ENCODE results near the gene SMIM41.

The SMIM41 gene

DNA sequence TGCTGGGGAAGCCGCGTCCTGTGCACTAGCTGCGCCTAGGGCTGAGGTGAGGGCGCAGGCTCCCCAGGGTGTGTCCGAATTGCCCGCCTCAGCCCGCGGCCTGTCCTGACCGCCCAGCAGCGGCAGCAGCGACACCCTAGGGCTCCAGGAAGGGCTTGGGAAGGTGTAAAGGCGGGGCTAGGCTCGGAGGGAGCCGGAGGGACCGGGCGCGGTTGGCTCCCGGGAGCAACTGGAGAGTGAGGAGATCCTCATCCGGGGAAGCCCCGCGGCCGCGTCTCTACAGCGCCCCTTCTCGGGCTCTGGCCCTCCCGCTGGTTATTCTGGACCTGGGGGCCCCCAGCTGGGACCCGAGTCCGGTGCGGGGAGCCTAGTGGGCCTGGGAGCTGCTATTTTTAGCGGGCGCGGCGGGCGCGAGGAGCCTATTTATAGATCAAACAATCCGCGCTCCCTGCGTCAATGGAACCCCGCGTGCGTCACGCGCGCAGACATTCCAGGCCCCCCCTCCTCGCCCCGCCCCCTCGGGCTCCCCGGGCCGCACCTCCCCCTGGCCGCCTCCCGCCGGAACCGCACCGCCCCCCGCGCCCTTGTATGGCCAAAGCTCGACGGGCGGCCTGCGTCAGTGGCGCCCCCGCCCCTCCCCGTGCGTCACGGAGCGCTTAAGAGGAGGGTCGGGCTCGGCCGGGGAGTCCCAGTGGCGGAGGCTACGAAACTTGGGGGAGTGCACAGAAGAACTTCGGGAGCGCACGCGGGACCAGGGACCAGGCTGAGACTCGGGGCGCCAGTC is 28.6 kb upstream of the SMIM41 start, which contains the start of gene NR4A1:
NR4A1 (plus strand) TSS at position 685 of the 784 bp plus-strand sequence. CDS start 2,887 bp downstream, outside the sequence.
- DNase-seq = peak; percentile 96

DNA sequence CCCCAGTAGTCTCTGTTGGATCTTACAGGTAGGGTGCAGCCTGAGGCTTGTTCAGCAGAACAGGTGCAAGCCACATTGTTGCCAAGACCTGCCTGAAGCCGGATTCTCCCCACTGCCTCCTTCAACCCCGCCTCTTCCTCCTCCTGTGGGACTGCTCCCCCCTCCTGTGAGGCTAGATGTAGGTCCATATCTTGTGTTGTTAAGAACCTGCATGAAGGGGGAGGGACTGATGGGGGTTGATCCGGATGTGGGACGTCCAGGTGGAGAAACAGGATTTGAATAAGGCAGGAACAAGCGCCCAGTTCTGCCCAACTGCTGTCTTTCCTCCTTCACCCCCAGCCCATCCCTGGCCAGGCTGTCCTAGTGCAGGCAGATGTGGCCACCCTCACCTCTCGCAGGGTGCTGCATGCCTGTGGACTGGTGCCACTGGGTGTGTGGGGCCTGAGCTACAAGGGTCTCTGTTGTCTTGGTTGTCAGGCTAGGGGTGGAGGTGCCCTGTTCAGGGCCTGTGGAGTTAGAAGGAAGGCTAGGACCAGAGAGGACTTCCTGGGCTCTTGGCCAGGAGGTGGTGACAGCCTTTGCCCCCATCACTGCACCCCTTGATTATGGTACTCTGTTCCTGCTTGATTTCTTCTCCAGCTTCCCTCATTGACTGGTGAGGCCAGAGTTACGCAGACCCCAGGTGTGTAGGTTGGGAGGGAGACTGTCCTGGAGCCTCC is 26.9 kb upstream of the SMIM41 start:
- DNase-seq = no peak

DNA sequence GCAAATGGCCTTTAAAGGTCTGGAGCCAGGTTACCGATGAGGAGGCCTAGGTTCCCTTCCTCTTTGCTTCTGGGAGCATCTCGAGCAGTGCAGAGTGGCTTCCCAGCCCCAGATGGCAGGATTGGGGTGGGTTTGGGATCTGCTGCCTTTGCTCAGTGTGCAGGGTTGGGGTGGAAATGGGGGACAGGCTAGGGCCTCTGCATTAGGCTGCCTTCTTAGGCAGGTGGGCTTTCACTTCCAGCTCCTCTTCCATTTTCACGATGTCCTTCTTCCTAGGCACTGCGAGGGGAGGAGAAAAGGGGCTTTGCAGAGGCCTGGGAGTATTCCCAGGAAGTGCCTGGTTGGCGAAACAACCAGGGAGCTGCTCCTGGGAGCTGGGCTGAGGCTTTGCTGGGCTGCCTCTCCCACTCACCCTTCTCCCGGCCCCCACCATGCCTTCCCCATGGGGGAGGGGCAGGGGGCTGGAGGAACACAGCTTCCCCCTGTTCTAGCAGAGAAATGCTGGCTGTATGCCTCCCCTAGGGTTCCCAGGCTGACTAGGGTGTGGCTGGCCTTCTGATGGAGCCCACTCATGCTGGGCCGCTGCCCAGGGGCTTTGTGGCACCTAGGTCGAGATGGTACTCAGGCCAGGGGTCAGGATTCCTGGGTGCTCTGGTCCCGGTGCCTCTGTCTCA is 25.8 kb upstream of the SMIM41 start:
- DNase-seq = no peak

DNA sequence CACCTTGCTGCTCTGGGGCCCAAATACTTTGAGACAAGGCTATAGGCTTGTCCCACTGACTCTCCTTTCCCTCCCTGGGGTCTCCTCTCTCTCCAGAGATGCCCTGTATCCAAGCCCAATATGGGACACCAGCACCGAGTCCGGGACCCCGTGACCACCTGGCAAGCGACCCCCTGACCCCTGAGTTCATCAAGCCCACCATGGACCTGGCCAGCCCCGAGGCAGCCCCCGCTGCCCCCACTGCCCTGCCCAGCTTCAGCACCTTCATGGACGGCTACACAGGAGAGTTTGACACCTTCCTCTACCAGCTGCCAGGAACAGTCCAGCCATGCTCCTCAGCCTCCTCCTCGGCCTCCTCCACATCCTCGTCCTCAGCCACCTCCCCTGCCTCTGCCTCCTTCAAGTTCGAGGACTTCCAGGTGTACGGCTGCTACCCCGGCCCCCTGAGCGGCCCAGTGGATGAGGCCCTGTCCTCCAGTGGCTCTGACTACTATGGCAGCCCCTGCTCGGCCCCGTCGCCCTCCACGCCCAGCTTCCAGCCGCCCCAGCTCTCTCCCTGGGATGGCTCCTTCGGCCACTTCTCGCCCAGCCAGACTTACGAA is 25.2 kb upstream of the SMIM41 start:
- no peak for DNase-seq

DNA sequence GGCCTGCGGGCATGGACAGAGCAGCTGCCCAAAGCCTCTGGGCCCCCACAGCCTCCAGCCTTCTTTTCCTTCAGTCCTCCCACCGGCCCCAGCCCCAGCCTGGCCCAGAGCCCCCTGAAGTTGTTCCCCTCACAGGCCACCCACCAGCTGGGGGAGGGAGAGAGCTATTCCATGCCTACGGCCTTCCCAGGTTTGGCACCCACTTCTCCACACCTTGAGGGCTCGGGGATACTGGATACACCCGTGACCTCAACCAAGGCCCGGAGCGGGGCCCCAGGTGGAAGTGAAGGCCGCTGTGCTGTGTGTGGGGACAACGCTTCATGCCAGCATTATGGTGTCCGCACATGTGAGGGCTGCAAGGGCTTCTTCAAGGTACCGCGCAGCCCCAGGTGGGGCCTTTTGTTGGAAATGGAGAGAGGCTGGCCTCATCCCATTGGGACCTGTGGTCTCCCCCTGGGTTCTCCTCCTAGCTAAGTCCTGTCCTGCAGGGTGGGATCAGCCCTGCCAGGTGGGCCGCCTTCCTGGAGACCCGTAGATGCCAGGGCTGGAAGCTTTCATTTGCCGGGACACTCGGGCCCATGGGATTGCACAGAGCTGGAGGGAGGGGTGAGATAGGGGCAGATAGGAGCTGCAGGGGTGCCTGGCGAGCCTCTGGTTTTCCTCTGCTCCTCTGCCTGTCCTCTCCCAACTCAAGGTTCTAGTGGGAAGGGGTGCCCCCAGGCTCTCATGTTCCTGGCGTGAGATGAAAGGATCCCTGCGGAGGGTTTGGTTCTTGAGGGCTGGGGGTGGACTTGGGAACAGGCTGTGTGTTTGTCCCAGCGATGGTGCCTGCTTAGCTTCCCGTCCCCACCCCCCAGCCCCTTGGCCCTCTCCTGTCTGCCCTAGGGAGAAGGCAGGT is 24.4 kb upstream of the SMIM41 start:
- DNase-seq = no peak

DNA sequence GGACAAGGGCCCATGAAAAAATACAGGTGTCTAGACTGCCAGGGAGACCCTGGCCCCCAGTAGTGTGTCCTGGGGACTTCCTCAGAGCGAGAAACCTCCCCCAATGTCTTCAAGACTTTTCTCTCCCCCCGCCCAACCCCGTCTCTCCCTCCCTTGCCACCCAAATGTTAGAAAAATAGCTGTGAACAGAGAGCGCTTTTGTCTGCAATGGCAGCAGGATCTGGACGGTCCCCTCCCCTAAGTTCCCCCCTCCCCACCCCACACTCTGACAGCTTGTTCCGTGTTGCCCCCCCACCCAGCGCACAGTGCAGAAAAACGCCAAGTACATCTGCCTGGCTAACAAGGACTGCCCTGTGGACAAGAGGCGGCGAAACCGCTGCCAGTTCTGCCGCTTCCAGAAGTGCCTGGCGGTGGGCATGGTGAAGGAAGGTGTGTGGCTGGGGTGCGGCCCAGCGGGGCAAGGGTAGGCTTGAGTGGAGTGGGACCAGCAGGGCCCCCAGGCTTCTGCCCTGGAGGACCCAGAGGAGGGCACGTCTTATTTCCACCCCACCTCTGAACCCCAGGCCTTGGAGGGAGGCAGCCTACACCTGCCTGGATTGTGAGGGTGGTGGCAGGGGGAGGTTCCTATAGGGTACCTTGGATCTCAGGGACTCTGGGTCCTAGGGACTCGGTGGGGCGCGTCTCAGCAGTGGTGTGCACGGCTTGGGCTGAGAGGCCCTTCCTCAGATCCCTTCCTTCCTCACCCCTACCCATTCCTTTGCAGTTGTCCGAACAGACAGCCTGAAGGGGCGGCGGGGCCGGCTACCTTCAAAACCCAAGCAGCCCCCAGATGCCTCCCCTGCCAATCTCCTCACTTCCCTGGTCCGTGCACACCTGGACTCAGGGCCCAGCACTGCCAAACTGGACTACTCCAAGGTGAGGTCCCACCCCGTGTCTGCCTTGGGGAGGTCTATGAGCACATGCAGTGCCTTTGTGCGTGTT is 23.5 kb upstream of the SMIM41 start:
- no peak for DNase-seq

DNA sequence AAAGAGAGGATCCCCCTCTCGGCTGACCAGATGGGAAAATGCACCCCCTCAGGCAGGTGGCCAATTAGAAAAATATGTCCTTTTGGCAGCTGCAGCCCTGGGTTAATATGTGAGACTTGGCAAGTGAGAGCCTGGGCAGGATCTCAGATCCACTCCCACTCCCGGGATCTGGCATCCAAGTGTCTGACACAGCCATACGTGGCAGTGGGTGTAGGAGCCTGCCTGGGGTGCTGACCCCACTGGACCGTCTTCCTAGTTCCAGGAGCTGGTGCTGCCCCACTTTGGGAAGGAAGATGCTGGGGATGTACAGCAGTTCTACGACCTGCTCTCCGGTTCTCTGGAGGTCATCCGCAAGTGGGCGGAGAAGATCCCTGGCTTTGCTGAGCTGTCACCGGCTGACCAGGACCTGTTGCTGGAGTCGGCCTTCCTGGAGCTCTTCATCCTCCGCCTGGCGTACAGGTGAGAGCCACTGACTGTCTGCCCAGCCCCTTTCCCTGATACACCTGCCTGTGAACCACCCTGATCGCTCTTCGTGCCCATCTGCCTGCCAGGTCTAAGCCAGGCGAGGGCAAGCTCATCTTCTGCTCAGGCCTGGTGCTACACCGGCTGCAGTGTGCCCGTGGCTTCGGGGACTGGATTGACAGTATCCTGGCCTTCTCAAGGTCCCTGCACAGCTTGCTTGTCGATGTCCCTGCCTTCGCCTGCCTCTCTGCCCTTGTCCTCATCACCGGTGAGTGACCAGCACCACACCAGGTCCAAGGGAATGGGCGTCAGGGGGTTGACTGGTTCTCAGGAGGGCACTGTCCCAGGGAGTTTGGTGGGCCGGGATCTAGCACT is 22.5 kb upstream of the SMIM41 start:
- DNase-seq = no peak

DNA sequence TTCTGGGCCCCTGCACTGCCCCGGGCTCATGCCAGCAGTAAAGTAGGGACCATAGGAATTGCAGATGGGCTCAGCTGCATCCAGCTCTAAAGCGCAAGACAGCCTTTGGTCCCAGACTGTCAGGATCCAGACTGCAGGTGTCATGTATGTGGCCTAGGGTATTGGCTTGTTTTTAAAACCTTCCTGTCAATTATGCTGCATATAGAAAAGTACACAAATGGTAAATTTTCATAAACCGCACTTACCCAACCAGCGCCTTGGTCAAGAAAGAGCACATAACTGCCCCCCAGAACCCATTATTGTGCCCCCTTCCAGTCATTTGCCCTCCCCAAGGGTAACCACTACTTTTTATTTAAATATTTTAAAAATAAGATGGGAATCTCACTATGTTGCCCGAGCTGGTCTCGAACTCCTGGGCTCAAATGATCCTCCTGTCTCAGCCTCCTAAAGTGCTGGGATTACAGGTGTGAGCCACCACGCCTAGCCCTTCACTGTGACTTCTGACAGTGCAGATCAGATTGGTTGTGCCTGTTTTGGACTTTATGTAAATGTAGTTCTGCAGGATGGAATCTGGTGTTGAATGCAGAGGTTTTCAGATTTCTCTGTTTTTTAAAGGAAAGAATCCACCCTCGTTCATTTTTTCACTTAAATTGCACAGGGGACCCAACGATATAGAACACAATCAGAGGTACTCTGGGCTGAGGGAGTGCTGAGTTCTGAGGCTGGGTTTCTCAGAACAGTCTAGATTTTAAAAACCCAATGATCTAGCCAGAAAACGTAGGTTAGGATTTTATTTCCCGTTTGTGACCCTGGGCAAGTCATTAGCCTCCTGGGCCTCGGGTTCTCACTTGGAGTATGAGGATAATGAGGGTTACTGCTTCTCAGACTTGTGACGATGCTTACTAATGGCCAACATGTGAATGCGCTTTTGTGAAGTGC is 21.6 kb upstream of the SMIM41 start:
- DNase-seq = no peak

DNA sequence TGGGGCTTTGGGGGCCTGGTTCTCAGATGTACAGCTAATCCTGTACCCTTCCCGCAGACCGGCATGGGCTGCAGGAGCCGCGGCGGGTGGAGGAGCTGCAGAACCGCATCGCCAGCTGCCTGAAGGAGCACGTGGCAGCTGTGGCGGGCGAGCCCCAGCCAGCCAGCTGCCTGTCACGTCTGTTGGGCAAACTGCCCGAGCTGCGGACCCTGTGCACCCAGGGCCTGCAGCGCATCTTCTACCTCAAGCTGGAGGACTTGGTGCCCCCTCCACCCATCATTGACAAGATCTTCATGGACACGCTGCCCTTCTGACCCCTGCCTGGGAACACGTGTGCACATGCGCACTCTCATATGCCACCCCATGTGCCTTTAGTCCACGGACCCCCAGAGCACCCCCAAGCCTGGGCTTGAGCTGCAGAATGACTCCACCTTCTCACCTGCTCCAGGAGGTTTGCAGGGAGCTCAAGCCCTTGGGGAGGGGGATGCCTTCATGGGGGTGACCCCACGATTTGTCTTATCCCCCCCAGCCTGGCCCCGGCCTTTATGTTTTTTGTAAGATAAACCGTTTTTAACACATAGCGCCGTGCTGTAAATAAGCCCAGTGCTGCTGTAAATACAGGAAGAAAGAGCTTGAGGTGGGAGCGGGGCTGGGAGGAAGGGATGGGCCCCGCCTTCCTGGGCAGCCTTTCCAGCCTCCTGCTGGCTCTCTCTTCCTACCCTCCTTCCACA is 20.7 kb upstream of the SMIM41 start:
- DNase-seq = no peak

DNA sequence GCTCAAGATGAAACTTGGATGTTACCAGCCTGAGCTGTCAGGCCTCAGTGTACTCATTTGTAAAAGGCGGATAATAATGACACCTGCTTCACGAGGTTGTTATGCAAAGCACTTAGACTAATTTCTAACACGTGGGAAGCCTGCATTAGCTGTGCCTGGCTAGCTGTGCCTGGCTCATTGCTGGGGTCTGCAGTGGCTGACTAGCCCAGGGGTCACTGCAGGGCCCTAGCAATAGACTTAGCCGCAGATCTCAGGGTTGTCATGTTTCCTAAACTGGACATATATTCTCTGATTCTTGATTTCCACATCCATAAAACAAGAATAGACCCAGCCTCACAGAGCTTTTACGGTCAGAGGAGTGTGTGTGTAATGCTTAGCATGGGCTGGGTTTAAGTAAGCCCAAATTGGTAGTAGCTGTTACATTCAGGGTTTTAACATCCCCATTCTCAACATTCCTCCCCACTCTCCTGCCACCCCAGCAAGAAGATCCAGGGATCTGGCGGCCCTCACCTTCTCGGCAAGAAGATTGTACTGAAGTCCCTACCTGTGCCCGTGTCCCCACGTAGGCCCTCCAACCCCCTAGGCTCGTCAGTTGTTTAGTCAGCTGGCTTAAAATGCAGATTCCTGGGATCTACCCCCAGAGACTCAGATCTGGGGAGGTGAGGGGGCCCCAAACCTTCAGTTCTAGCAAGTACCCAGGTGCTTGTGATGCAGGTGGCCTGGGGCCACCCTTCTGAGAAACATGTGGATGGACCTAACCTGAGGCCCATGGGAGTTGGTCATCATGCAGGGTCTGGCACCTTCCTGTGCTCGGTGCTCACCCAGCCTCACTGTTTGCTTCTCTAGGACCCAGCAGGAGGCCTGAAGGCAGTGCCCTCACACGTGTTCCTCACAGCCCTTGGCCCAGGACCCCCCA is 19.7 kb upstream of the SMIM41 start:
- no peak for DNase-seq

DNA sequence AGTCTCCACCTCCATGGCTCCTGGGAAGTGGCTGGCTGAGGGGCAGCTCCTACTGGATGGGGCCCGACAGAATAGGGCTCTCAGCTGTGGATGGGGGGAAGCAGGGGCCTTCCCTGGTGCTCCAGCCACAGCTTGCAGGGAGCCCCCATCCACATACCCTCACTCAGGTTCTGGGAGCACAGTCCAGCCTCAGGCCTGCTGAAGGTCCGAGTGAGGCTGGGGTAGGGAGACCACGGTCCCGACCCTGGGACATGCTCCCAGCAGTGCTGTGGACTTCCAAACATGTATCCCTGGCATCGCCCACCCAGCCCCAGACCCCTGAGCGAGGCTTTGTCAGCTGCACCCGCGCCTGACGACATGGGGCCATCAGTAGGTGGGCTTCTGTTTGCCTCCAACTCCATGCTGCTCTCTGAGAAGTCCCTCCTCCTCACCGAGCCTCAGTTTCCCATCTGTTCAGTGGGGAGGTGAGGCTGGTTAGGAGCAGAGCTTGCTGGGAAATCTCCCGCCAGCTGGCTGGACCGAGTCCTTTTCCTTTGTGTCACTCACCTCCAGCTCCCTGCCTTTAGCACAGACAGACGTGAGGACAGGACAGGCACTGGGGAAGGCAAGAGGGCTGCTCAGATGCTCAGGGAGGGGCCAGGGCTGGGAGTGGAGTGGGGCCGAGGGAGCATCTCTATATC is 18.9 kb upstream of the SMIM41 start:
- no peak for DNase-seq

DNA sequence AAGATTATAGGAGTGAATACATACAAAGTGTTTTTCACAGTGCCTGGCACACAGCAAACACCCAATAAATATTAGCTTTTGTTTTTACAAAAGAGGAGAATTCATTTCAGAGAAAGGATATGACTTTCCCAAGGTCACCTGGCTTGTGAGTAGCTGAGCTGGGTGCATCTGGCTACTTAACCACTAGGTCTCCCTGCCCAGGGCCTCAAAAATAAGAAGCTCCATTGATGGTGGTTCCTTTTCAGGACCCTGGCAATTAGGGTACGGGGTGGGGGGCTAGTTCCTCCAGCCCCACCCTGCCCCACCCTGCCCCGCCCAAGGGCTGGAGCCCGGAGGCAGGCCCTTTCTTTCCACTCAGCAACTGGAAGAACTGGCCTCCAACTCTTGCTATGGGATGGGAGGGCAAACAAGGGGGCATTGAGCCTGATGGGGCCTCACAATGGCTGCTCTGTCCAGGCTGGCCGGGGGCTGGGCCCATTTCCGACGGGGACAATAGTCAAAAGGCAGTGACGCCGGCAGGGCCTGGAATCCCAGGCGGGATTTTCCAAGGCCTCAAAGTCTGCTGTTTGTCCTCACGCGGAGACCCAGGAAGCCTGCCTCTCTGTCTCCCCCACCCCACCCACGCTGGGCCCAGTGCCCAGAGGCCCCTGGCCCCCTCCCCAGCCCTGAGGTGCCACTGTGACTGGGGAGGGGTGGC is 17.9 kb upstream of the SMIM41 start:
- no peak for DNase-seq

DNA sequence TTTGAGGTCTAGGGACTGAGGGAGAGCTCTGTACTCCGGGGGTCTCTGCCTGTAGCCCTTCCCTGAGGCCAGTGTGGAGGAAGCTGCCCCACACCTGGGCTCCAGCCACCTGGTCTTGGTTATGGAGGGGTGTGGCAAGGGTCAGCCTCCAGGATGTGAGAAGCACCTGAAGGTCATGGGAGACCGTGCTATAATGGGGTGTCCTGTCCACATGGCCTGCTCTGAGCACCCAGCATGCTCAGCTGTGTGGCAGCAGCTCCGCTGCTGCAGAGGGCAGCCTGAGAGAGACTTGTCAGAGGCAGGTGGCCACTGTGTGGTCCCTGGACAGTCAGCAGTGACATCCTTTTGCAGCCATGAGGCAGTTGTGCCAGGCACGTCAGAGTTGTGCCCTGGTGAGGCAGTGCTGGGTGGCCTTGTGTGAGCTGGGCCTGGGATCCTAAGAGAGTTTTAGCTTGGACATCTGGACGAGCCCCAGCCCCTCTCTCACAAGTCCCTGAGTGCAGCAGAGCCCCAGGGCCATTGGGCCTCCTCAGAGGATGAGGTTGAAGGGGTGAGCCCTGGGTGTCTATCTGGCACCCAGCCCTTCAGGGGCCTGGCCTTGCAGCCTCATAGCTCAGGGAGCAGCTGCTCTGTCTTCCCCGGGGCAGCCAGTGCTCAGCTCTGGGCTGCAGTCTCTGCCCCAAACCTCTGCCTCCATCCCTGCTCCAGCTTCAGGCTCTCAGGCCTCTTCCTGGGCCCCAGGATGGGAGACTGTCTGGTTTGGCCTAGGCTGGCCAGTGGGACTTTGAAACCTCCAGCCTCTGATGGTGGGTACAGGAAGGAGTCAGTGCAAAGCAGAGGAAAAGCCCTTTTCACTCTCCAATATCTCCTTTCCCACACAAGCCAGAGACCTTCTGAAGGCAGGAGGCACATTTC is 17.1 kb upstream of the SMIM41 start:
- DNase-seq = no peak

DNA sequence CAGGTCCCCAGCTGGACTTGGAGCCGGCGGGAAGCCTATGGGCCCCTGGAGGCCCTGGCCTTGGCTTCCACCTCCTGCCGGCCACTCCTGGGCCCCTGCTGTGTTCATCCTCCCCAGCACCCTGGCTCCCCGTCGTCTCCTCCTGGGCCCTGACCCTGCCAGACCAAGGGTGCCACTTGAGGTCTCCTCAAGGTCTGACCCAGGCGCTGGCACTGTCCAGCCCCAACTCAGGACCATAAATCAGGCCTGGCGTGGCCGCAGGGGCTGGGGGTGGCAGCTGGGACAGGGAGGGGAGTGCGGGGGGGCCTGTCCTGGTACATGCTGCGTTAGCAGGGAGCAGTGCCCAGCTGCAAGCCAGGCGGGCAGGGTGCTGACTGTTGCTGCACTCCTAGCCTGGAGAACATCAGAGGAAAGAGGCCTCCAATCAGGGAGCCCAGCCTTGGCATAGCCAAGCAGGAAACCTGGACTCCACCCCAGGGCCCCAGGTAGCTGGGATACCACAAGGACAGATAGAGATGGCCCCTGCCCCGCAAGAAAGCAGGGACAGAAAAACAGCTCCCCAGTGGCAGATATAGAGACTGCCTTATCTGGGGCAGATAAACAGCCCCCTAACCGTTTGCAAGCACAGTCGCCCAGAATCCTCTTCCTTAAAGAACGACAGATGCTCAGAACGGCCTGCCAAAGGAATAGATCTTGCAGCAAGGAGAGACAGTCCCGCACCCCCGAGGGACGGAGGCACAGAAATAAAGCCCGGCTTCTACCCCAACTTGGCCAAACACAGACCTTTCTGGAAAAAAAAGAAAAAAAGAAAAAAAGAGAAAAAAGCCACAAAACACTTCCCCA is 16.2 kb upstream of the SMIM41 start:
- DNase-seq = no peak

Data from fibroblast of skin of right biceps (primary cell).